ENCODE measurements around the gene KDM2B. TPM values are rescaled to one million over a fixed set of nuclear protein-coding genes. Genes with fewer than 3 reads are reported as not detected.

The KDM2B gene
- total and polyA plus RNA-seq, 10 of the 15 experiments (the other 5 are each of a cell fraction or from before 2014, with no cell fraction given), result 13.6 to 124 (median 40.4) TPM

DNA sequence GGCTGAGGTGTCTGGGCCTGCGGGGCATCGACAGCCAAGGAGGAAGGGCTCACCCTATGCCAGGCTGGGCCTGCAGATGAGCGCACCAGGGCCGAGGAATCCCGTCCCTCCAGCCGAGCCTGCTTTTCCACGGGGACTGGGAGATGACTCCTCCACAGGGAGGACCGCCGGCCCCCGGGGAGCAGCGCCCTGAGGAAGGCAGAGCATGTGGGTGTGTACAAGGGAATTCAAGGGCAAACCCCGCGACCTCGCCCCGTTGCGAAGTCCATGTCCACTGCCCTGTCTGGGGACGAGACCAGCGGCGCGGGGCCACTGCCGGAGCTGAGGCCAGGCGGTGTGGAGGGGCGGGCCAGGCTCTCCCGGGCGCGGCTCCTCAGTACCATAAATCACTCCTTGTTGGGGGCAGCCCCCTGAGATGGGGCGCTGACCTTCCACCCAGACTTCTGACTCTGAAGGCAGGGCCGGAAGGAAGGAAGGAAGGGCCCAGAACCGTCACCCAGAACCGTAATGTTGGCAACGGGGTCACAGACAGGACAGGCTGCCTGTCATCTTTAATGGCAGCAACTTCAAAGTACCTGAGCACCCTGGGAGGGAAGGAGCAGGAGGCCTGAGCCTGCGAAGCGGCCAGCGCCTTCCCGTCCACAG lies 128.4 kb downstream of the KDM2B start:
- Histone ChIP-seq H3K4me2 (ENCODE audit: control insufficient read depth, insufficient read depth) (no peak overlapping the region), H3K9me3 (replicated peaks; ENCODE audit: control insufficient read depth, insufficient read depth, low read length) (no peaks in the 10 kb centered on the region), H3K9ac (ENCODE audit: control insufficient read depth, insufficient read depth, low read length) (no peak overlapping the region), H3K79me2 (ENCODE audit: control insufficient read depth, insufficient read depth, low read length) (peaks cover 29% of the 10 kb centered on the region), H3K4me1 (ENCODE audit: control insufficient read depth, insufficient read depth, low read length) (peaks cover 10% of the 10 kb centered on the region), H3K27ac (ENCODE audit: control insufficient read depth, insufficient read depth) (no peak overlapping the region), H3K4me3 (no peak overlapping the region), H3K36me3 (ENCODE audit: control insufficient read depth in 2 of 2, insufficient read depth in 2 of 2, low read length in 1 of 2) (peaks cover 21 to 36% of the 10 kb centered on the region in 2 experiments), H4K20me1 (ENCODE audit: control insufficient read depth, insufficient read depth) (peaks cover 6% of the 10 kb centered on the region), H2AFZ (ENCODE audit: control insufficient read depth, low read depth, low read length) (no peak overlapping the region), H3K27me3 (replicated peaks in 1 of 2; ENCODE audit: control insufficient read depth in 2 of 2, insufficient read depth in 2 of 2, low read length in 1 of 2) (no peaks in the 10 kb centered on the region)
- SMC1A ChIA-PET (ENCODE audit: uncharacterized antibody, unreplicated experiment), result no interaction called here
- WGBS (ENCODE audit: insufficient coverage, insufficient replicate concordance, low lambda C conversion rate, missing lambda C conversion rate), result 86% methylated on average over 35 of the region's 35 CpGs
- in situ Hi-C loops (cut with MboI), result no loop called here
- BruUV-seq (replicated peaks), result no TSS peak
- ATAC-seq (peak; percentile 23), FAIRE-seq (no peak), DNase-seq (ENCODE audit: low read depth, low spot score) (no peak)
- CTCF ChIA-PET, result interaction anchor here (0.6 kb wide), 1 partner anchor 50 kb away, joined by 3 read pairs; no protein-coding TSS in a partner anchor
- intact Hi-C loops (cut with micrococcal nuclease; ENCODE audit: unreplicated experiment), result no loop called here
- POLR2A ChIA-PET, result interaction anchor here (1.1 kb wide), 1 partner anchor 184 kb away, joined by 3 read pairs; no protein-coding TSS in a partner anchor
- no peak for TF ChIP-seq SMAD1 (IDR thresholded peaks at IDR 0.05; ENCODE audit: low read depth, partially characterized antibody)
- no peak for TF ChIP-seq NFIC (IDR thresholded peaks at IDR 0.05; ENCODE audit: low read depth, low read length)
- TF ChIP-seq, protein P1, sequence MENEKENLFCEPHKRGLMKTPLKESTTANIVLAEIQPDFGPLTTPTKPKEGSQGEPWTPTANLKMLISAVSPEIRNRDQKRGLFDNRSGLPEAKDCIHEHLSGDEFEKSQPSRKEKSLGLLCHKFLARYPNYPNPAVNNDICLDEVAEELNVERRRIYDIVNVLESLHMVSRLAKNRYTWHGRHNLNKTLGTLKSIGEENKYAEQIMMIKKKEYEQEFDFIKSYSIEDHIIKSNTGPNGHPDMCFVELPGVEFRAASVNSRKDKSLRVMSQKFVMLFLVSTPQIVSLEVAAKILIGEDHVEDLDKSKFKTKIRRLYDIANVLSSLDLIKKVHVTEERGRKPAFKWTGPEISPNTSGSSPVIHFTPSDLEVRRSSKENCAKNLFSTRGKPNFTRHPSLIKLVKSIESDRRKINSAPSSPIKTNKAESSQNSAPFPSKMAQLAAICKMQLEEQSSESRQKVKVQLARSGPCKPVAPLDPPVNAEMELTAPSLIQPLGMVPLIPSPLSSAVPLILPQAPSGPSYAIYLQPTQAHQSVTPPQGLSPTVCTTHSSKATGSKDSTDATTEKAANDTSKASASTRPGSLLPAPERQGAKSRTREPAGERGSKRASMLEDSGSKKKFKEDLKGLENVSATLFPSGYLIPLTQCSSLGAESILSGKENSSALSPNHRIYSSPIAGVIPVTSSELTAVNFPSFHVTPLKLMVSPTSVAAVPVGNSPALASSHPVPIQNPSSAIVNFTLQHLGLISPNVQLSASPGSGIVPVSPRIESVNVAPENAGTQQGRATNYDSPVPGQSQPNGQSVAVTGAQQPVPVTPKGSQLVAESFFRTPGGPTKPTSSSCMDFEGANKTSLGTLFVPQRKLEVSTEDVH (IDR thresholded peaks at IDR 0.05; ENCODE audit: low read depth, partially characterized antibody), result no peak
- TF ChIP-seq NR2F1 (conservative IDR thresholded peaks at IDR 0.05), result no peak
- no peak for TF ChIP-seq MYC (IDR thresholded peaks at IDR 0.05; ENCODE audit: insufficient read depth, insufficient read length, insufficient replicate concordance, low read length, severe bottlenecking)
- TF ChIP-seq ZNF24 (IDR thresholded peaks at IDR 0.05), result no peak
- no peak for TF ChIP-seq RFX5 (IDR thresholded peaks at IDR 0.05; ENCODE audit: low read depth, low read length)
- TF ChIP-seq HCFC1 (IDR thresholded peaks at IDR 0.05; ENCODE audit: low read length), result no peak
- TF ChIP-seq, protein P2, sequence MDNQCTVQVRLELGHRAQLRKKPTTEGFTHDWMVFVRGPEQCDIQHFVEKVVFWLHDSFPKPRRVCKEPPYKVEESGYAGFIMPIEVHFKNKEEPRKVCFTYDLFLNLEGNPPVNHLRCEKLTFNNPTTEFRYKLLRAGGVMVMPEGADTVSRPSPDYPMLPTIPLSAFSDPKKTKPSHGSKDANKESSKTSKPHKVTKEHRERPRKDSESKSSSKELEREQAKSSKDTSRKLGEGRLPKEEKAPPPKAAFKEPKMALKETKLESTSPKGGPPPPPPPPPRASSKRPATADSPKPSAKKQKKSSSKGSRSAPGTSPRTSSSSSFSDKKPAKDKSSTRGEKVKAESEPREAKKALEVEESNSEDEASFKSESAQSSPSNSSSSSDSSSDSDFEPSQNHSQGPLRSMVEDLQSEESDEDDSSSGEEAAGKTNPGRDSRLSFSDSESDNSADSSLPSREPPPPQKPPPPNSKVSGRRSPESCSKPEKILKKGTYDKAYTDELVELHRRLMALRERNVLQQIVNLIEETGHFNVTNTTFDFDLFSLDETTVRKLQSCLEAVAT (IDR thresholded peaks at IDR 0.05), result no peak
- RAD21 ChIA-PET (ENCODE audit: unreplicated experiment), result interaction anchor here (0.9 kb wide), 1 partner anchor 216 kb away, joined by 3 read pairs; no protein-coding TSS in a partner anchor

All from GM12878 (cell line).